Measurements from ENCODE around the gene EEPD1.

EEPD1 gene

GRCh38 chr7:36281945-36282717 is 129.1 kb downstream of the EEPD1 start:
- TF ChIP-seq, protein P1, sequence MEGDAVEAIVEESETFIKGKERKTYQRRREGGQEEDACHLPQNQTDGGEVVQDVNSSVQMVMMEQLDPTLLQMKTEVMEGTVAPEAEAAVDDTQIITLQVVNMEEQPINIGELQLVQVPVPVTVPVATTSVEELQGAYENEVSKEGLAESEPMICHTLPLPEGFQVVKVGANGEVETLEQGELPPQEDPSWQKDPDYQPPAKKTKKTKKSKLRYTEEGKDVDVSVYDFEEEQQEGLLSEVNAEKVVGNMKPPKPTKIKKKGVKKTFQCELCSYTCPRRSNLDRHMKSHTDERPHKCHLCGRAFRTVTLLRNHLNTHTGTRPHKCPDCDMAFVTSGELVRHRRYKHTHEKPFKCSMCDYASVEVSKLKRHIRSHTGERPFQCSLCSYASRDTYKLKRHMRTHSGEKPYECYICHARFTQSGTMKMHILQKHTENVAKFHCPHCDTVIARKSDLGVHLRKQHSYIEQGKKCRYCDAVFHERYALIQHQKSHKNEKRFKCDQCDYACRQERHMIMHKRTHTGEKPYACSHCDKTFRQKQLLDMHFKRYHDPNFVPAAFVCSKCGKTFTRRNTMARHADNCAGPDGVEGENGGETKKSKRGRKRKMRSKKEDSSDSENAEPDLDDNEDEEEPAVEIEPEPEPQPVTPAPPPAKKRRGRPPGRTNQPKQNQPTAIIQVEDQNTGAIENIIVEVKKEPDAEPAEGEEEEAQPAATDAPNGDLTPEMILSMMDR (IDR thresholded peaks at IDR 0.05; ENCODE audit: extremely low read depth, missing control alignments) = no peak

DNA sequence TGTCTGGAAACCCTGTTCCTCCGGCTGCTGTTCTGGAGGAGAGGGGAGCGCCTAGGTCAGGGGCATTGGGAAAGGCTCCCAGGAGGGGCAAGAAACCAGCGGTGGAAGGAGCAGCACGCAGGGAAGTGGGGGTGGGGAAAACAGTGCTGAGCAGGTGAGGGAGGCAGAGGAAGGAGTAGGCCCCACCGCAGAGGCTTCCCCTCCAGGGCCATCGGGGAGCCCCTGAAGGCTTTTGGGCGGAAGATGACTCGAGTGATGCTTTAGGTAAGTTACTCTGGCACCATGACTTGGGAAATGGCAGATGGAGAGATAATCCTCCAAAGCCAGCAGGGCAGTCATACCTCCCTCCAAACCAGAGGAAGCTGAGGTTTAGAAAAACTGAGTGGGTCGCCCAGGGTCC is 130.1 kb downstream of the EEPD1 start:
- TF ChIP-seq, protein P1 (IDR thresholded peaks at IDR 0.05; ENCODE audit: extremely low read depth, missing control alignments) = no peak
- DNase-seq (ENCODE audit: low spot score) = no peak

More at GRCh38 chr7:36281945-36282717, 129.1 kb downstream of the EEPD1 start:
- no peak for DNase-seq (ENCODE audit: low spot score)

DNA sequence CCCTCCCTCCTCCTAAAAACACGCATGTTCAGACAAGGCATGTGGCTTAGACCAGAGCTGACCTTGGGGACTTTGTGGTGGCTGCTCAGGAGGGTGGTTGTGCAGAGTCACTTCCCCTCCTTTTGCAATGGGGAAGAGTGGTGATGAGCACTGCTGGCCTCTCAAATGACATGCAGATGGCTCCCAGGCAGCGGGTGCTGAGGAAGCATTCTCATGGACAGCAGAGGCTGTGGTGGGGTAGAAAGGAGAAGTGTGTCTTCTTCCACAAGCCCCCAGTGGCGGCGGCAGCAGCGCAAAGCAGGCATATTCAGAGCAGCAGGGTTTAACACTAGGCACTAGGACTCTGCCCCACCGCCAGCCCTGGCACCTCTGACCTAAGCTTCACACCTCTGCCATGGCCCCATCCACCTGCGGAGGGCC is 130.7 kb downstream of the EEPD1 start:
- TF ChIP-seq, protein P1 (IDR thresholded peaks at IDR 0.05; ENCODE audit: extremely low read depth, missing control alignments) = no peak
- DNase-seq (ENCODE audit: low spot score) = peak; percentile 40

GRCh38 chr7:36284456-36285090 is 131.5 kb downstream of the EEPD1 start:
- TF ChIP-seq, protein P1 (IDR thresholded peaks at IDR 0.05; ENCODE audit: extremely low read depth, missing control alignments) = no peak
- no peak for DNase-seq (ENCODE audit: low spot score)

GRCh38 chr7:36285276-36285675 is 132.2 kb downstream of the EEPD1 start:
- no peak for DNase-seq (ENCODE audit: low spot score)
- TF ChIP-seq, protein P1 (IDR thresholded peaks at IDR 0.05; ENCODE audit: extremely low read depth, missing control alignments) = no peak

- no peak for DNase-seq (ENCODE audit: low spot score)
- TF ChIP-seq, protein P1 (IDR thresholded peaks at IDR 0.05; ENCODE audit: extremely low read depth, missing control alignments) = no peak
Observed at GRCh38 chr7:36286226-36286625, 133.2 kb downstream of the EEPD1 start.

DNA sequence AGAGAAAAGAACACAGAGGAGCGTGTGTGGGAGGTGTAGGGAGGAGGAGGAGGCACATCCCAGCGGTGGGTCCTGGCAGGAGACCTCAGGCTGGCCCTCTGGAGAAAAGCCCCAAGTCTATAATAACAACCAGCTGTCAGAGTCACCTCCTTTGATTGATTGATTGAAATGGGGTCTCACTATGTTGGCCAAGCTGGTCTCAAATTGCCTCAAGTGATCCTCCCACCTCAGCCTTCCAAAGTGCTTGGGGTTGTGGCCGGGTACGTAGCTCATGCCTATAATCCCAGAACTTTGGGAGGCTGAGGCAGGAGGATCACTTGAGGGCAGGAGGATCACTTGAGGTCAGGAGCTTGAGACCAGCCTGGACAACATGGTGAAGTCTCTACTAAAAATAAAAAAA is 133.6 kb downstream of the EEPD1 start:
- no peak for DNase-seq (ENCODE audit: low spot score)
- TF ChIP-seq, protein P1 (IDR thresholded peaks at IDR 0.05; ENCODE audit: extremely low read depth, missing control alignments) = no peak
